D721Med (cell line): Measurements from ENCODE around the gene CTRL.

ENCODE experiments used
- DNase-seq: peaks from one replicate; pipeline ENCODE4 v3.0.0; 2011; ENCODE audit warnings: low spot score; ENCODE audit not compliant: insufficient read length
- FAIRE-seq: peaks from 2 replicates; lab custom pipeline; 2011; peaks lifted over from hg19 to GRCh38; lab: Jason Lieb, UNC
- CTCF ChIP-seq: IDR thresholded peaks from 2 replicates; pipeline ENCODE4 v1.5.1; 2012; ENCODE audit warnings: mild to moderate bottlenecking, control low read depth; ENCODE audit not compliant: insufficient read depth; ENCODE audit errors: missing control alignments

Gene CTRL

GRCh38 chr16:67949645-67950044 is 18.0 kb upstream of the CTRL start:
- DNase-seq = no peak
- FAIRE-seq = no peak
- no peak for TF ChIP-seq CTCF

GRCh38 chr16:67948015-67948414 is 16.4 kb upstream of the CTRL start:
- FAIRE-seq (no peak), DNase-seq (no peak)

GRCh38 chr16:67946966-67947558 is 15.4 kb upstream of the CTRL start:
- no peak for DNase-seq
- no peak for TF ChIP-seq CTCF
- no peak for FAIRE-seq

More at GRCh38 chr16:67948015-67948414, 16.4 kb upstream of the CTRL start:
- no peak for TF ChIP-seq CTCF

GRCh38 chr16:67946128-67946569 is 14.5 kb upstream of the CTRL start:
- no peak for TF ChIP-seq CTCF
- no peak for DNase-seq
- FAIRE-seq = no peak

GRCh38 chr16:67945392-67945933 is 13.8 kb upstream of the CTRL start:
- DNase-seq = no peak
- TF ChIP-seq CTCF = no peak
- no peak for FAIRE-seq

- FAIRE-seq (no peak), DNase-seq (no peak)
- no peak for TF ChIP-seq CTCF
Measured at GRCh38 chr16:67944690-67945391, 13.2 kb upstream of the CTRL start.
